Fibroblast of mammary gland (primary cell): Measurements from ENCODE around the gene SLC29A4.
"Not testable (repeated sequence)": the region's sequence is repeated elsewhere in the genome, so short reads cannot be mapped to it uniquely, and the experiment has no call there.

Experiments
- DNase-seq: peaks from one replicate; pipeline ENCODE4 v3.0.0-alpha.2; 2010; ENCODE audit warnings: low read depth
- H3K4me3 ChIP-seq: 2 replicates; pipeline ENCODE4 v1.5.1; 2011; ENCODE audit warnings: low read depth, mild to moderate bottlenecking, low read length, moderate library complexity; ENCODE audit not compliant: control insufficient read depth
- CTCF ChIP-seq: conservative IDR thresholded peaks from 2 replicates; pipeline ENCODE4 v1.5.1; 2011; ENCODE audit warnings: low read depth, low read length, inconsistent platforms; ENCODE audit not compliant: control insufficient read depth, insufficient read depth

Gene SLC29A4

GRCh38 chr7:5310822-5311405 is 28.2 kb downstream of the SLC29A4 start:
- no peak for DNase-seq
- no peak for TF ChIP-seq CTCF
- no peak overlapping the region for H3K4me3 ChIP-seq

- not testable (repeated sequence) for DNase-seq, H3K4me3 ChIP-seq
Measured at GRCh38 chr7:5312276-5313070, 29.7 kb downstream of the SLC29A4 start.

GRCh38 chr7:5313076-5313885 is 30.5 kb downstream of the SLC29A4 start:
- DNase-seq, H3K4me3 ChIP-seq: not testable (repeated sequence)

GRCh38 chr7:5314864-5315263 is 32.1 kb downstream of the SLC29A4 start:
- no peak for DNase-seq
- H3K4me3 ChIP-seq = no peak overlapping the region
- no peak for TF ChIP-seq CTCF

GRCh38 chr7:5315761-5316160 is 33.0 kb downstream of the SLC29A4 start:
- no peak overlapping the region for H3K4me3 ChIP-seq
- DNase-seq = no peak
- no peak for TF ChIP-seq CTCF

- not testable (repeated sequence) for DNase-seq, H3K4me3 ChIP-seq
Measured at GRCh38 chr7:5318613-5319012, 35.9 kb downstream of the SLC29A4 start.

- no peak for TF ChIP-seq CTCF
- DNase-seq = no peak
Measured at GRCh38 chr7:5320391-5320790, 37.6 kb downstream of the SLC29A4 start.

GRCh38 chr7:5320802-5321396 is 38.2 kb downstream of the SLC29A4 start:
- TF ChIP-seq CTCF = no peak
- H3K4me3 ChIP-seq = no peak overlapping the region
- no peak for DNase-seq

More at GRCh38 chr7:5320391-5320790, 37.6 kb downstream of the SLC29A4 start:
- no peak overlapping the region for H3K4me3 ChIP-seq
